HG03457 (cell line): ENCODE data around the gene MACO1.
"Not testable (repeated sequence)": the region's sequence is repeated elsewhere in the genome, so short reads cannot be mapped to it uniquely, and the experiment has no call there.

Experiments
- ATAC-seq: cut with Tn5 transposase; IDR thresholded peaks from one replicate; pipeline ENCODE4 v1.9.1; 2021; ENCODE audit warnings: moderate number of reproducible peaks; ENCODE audit not compliant: unreplicated experiment

The MACO1 gene

DNA sequence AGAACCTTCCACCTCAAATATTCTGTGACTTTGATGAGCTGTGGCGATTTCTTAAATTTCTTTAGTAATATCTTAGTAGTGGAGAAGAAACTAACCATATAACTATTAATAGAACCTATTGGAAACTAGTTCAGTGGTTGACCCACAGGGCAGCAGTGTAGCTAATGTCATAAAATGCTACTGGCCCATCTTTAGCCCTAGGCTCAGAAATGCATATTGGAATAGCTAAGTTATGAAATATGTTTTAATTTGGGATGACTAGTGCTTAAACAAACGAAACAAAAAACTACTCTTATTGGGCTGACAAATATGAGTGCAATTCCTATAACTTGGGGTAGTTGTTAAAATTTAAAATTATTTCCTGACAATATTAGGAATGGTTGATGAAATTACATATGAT, 20.2 kb downstream of the MACO1 start:
- ATAC-seq, result no peak

DNA sequence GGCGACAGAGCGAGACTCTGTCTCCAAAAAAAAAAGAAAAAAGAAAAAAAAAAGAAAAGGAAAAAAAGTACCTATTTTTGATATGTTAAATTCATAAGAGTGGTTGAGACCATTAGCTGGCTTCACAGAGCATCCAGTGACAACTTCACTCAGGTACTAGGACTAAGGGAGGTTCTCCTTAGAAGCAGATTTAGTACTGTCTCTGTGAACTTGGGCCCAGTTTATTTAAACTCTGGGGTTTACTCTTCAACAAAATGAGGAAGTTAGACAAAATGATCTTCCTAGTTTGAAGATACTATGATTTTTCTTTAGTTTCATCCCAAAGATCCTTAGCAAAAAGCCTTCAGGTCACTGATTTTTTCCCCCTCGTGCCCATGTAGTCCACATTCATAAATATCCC, 21.2 kb downstream of the MACO1 start:
- no peak for ATAC-seq

DNA sequence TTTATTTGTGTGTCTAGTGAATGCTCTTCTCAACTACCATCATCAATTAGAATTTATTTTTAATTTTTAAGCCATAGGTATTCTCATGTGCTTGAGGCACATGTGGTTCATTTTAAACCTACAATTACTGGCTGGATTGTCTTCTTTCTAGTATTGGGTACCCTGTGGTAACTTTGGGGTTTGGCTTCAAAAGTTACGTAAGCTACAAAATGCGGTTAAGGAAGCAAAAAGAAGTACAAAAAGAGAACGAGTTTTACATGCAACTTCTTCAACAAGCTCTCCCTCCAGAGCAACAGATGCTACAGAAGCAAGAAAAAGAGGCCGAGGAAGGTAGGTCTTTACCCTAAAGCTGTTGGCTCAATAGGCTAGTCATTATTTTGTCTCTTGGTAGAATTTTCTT, 25.8 kb downstream of the MACO1 start:
- ATAC-seq, result no peak

DNA sequence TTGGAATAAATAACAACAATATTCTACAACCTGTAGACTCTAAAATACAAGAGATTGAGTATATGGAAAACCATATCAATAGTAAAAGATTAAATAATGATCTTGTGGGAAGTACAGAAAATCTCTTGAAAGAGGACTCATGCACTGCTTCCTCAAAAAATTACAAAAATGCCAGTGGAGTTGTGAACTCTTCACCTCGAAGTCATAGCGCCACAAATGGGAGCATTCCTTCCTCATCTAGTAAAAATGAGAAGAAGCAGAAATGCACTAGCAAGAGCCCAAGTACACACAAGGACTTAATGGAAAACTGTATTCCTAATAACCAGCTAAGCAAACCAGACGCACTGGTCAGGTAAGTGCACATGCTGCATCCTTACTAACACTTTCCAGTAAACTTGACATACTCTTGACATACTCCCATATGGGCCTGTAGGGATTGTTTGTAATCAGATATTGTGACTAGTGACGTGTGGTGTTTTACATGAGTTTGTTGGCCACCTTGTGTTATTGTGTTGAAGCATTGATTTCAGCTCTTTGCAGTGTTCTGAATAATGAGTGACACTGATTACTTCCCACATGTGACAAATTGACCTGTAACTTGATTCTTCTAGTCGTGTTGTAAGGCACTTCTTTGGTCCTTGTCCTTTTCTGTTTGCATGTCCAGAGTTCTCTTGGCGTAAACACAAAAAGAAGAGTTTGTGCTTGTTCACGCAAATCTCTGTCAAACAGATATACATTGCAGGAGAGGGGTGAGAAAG, 28.0 kb downstream of the MACO1 start:
- ATAC-seq, result no peak

DNA sequence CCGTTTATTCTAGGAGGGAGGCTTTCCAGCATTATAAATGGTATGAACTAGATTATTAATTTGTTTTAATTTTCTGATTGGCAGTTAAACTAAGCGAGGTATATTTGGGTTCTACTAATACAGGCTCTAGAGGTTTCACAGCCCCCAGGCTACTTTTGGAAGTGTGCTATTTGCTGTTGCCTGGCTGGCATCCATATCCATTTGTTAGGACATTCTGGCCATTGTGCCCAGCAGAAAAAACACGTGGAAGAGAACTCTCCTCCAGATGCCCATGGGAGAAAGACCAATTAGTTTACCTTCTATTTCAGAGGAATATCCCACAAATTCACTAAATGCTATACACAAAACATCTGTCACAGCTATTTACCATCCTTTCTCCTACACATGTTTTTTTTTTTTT, 29.3 kb downstream of the MACO1 start:
- no peak for ATAC-seq

DNA sequence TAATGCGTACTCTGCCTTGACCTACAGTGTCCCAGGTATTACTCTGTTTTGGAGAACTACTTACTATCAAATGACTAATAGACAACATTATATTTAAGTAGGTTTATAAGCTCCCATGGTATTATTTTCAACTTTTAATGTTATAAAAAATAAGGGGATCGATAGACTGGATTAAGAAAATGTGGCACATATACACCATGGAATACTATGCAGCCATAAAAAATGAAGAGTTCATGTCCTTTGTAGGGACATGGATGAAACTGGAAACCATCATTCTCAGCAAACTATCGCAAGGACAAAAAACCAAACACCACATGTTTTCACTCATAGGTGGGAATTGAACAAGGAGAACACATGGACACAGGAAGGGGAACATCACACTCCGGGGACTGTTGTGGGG, 30.1 kb downstream of the MACO1 start:
- ATAC-seq, result not testable (repeated sequence)

DNA sequence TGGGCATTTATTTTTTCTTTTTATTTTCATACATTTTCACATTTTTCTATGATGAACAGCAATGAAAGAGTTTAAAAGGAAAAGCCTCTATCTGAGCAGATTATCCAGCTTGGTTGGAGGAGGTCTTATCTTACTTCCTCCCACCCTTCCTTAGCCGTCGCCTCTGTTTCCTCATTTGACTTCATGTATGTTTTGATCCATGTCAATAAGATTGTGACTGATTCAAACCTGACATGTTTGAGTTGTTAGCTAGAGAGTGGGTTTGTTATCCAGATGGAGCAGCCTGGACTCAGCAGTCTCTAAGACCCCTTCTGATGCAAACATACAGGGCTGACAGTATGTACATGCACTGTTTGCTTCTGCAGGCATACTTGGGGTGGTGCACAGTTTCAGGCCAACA, 31.2 kb downstream of the MACO1 start:
- no peak for ATAC-seq

DNA sequence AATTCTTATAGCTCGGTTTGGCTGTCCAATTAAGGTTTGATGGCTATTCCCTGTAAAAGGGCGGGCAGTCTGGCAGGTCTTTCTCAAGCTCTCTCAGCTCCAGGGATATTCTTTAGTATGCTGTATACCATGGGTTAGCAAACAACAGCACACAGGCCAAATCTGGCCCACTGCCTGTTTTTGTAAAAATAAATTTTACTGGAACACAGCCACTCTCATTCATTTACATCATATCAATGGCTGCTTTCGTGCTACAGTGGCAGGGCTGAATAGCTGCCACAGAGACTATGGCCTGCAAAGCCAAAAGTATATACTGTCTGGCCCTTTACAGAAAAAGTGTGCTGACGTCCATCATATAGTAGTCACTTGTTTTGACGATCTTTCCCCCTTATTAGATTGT, 32.0 kb downstream of the MACO1 start:
- no peak for ATAC-seq

DNA sequence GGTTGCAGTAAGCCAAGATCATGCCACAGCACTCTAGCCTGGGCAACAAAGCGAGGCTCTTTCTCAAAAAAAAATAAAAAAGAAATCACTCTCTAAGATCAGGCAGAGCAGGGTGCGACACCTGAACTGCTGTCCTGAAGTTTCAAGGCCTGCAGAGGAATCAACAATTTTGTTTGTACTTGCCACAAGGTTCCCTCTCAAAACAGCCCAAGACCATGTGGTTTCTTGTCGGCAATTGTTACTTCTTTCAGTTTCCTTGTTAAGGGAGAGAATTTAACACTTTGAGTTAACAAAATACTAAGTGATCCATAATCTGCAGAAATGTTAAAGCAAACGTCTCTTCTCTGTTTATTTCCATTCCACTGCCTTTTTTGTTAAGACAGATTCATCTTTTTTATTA, 36.5 kb downstream of the MACO1 start:
- no peak for ATAC-seq

DNA sequence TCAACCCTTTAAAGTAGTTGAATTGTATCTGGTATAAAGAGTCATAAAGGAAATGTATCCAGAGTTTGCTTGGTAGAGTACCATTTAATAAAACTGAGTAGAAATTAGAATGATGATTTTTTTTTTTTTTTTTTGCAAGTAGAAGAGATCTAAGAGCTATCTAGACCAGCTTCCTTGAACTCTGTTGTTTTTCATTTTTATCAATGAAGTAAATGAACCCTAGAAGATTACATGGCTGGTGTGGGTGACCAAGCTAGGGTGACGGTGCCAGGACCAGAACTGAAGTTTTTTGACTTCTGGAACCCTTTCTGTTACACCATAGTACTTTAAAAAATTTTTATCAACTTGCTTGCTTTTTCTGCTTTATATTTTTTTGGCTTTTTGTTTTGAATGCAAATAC, 36.9 kb downstream of the MACO1 start:
- no peak for ATAC-seq

DNA sequence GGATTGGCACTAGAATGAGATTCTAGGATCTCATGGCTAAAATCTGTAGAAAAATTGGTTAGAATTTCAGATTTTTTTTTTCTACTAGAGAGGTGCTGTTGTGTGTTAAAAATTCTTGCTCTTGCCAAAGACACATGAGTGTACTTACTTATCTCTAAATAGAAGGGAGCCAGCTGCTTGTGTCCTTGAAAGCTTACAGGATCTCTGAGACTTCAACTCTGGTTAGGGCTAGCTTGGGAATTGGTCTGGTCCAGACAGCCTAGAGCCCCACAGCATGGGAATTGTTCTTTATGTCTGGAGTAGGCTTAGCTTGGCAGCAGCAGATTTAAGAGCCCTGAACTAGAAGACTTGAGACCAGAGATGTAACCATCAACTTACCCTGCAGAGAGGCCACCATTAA, 37.3 kb downstream of the MACO1 start:
- ATAC-seq, result no peak

DNA sequence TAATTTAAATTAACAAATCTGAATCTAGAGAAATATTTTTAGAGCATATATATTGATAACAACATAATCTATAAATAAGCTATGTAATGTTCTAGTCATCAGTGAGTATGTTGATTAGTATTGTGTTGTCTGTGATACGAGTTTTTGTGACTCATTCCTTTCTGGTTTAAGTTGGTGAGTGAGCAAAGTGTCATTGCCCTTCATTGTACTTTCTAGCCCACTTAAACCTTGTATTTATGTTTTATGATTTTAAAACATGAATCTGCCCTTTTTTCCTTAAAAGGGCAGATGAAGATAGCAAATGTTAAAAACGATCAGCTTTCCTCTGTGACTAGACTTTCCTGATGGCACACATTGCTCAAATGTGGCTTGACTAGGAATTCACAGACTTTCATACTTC, 38.5 kb downstream of the MACO1 start:
- no peak for ATAC-seq

DNA sequence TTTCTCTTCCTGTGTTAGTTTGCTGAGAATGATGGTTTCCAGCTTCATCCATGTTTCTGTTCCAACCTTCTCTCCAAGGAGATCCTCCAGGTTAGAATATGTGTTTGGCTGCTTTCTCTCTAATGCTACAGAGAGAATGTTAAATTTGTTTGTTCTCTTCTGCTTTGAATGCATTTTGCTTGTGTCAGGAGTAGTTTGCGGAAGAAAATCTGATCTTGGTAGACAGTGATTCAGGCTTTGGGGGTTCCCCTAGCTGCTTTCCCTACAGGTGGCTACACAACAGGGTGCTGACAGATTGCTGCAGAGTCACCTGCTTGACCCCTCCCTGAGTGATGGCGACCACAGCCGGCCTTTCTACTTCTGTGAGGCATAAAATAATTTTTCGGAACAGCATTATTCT, 41.8 kb downstream of the MACO1 start:
- no peak for ATAC-seq

DNA sequence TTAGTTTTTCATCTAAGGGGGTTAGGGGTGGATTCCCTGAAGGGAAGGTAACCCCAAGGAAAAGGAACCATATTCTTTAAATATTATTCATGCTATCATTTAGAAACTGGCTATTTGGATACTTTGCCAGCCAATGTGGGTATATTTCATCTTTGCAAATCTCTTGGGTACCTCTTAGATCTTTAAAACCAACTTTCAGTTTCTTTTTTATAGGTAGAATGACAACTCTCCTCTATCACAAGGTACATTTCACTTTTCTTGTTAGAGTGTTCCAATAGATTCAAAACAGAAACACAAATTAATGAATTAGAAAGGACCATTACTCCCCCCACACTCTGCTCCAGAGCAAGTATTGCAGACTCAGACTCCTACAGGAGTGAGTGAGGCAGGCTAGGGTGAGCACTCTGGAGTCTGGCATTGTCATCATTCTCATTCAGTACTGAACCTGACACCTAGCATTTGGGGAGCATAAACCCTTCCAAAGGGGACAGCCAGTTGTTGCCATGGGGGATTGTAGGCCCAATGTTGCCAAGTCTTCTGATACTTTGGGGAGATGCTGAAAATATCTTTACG, 43.0 kb downstream of the MACO1 start:
- ATAC-seq, result no peak

DNA sequence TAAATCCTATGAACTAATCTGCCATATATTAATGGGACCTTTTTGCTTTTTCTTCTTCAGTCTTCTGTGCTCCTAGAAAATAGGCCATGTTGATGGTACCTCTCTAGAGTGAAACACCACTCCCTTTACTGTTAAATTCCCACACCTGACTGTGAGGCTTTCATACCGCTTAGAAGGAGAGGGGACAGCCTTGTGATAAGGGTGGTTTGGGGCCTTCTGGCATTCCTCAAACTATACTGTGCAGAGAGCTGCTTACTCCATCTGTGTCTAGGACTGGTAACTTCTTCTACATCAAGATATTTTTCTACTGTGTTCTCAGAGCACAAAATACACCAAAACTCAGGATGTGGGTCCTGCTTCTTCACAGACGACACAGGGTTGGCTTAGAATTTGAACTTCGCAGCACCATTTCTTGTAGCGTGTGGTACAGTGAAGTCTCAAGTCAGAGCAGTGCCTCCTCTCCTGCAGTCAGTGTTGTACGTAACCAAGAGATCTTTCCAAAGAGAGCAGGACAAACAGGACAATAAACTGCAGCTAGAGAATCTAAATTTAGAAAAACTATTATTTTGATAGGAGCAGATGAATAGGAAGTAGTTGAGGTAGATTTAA, 43.8 kb downstream of the MACO1 start:
- ATAC-seq, result no peak

DNA sequence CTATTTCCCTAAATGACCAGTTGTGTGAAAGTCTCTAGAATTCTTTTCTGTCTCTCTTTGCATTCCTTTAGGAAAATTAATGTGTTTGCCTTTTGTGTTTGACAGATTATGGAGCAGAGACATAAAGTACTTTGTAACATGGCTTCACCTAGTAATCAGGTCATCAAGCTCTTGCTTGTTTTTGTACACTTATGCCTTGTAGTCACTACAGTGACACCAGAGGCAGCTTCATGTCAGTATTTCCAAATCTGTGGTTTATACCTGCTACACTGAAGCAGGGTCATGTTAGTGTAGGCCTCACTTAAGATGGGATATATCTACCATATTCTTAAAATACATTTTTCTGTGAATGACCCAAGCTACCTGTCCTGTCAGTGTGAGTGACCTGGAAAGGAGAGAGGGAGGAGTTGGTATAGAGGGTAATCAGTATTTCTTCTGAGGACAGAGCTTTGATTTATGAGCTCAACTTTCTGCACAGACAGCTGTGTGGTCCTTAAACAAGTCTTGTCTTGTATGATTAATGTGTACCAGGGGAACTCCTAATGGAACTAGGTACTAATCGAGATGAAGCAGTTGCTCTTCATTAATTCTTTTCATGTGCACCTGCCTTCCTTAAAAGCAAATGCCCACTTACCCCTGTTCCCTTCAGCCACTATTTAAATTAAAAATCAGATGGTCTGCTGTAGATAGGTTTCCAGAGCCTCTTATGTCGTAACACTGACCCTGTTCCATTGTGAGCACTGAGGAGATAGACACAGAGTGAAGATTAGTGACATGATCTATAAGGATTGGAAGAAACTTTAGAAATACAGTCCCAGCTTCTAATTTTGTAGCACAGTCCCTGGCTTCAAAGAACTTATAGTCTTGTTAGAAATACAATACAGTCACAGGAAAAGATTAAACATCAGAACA, 45.7 kb downstream of the MACO1 start:
- no peak for ATAC-seq

DNA sequence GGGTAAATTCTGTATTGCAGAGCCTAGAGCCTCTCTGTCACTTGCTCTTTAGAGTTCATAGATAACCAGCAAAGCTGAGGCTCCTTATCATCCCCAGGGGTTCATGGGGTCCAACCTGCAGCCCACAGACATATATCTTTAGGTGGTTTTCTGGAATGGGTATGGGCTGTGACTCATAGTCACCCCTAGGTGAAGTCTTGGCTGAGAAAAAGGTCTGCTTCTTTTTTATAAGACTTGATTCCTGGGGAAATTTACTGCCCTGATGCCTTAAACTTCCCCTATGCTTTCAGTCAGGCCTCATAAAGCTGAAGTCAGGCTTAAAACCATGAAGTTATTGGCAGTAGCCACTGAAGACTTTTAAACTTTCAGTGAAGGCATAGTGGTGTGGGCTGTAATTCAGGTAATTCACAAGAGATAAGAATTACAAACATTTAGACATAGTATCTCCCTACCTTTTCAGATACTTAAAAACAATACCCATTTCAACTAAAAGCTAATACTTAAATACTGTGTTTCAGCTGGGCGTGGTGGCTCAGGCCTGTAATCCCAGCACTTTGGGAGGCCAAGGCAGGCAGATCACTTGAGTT, 46.8 kb downstream of the MACO1 start:
- no peak for ATAC-seq

DNA sequence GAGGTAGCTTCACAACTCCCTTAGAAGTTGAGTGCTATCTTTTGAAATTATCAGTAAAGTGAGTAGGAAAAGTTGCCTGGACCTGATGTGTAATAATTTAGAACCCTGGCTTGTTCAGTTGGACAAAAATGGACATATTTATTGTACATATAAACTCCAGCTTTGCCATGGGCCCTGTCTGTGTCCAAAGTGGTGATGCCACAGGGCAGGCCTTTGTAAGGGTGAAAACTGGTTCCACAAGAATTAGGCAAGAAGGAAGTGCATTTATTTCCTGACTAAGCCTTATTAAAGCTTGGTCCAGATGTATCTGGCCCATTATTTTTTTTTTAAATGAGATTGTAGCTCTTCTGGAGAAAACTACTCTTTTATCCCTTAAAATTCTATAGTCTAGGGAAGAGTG, 47.9 kb downstream of the MACO1 start:
- no peak for ATAC-seq

DNA sequence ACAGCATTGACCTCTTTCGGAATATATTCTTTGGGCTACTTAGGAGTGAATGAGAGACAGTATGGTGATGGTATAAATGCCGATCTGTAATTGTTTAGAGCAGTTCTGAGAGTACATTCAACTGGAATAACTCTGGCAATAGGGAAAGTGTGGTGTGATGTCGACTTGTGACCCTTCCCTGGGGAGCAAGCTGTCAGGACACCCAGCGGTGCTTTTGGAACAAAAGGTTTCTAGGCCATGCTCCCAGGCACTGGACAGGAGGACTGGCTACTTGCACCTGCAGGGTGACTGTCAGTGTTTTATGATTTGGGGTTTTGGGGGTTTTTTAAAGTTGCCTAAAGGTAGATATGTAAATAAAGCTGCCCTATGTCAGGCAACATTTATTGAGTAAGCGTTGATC, 50.9 kb downstream of the MACO1 start:
- ATAC-seq, result no peak

DNA sequence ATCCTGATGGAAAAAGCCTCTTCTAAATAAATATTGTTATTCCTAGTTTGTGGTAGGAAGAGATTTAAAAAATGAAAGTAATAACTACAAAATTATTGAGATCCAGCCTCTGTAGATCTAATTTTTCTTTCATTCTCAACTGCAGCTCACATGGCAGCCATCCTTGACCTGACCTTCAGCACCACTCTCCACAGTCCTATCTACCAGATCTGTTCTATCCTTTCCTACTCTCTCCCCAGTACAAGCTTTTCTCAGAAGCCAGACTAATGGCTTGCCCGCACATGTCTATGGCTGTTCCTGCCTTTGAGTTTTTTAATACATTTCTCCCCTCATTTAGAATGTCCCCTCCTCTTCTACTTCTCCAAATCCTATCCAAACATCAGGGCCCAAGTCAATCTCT, 51.5 kb downstream of the MACO1 start:
- no peak for ATAC-seq

DNA sequence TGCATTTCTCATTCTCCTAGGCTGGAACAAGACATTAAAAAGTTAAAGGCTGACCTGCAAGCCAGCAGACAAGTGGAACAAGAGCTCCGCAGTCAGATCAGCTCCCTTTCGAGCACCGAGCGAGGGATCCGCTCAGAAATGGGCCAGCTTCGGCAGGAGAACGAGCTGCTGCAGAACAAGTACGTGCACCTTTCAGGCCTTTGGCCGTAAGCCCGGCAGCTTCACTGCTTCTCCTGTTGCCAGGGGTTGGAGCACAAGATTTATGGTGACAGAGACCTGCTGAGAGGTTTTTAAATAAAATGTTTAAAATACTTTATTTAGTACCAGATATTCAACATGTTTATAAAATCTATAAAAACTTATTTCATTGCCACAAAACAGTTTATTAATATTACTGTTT, 53.4 kb downstream of the MACO1 start:
- ATAC-seq, result no peak
